ENCODE data around the gene RALGAPA1. TPM values are rescaled to one million over a fixed set of nuclear protein-coding genes. Genes with fewer than 3 reads are reported as not detected.

Gene RALGAPA1
- total RNA-seq, 1 donor from 2014 or later: 47.9 TPM

GRCh38 chr14:35525695-35526094 is 283.4 kb downstream of the RALGAPA1 start:
- no peaks in the 10 kb centered on the region for H3K9me3 Mint-ChIP-seq (ENCODE audit: unreplicated experiment)
- H3K27ac Mint-ChIP-seq (ENCODE audit: unreplicated experiment): no peak overlapping the region
- H3K4me3 Mint-ChIP-seq (ENCODE audit: unreplicated experiment): no peak overlapping the region
- TF ChIP-seq, protein P1, sequence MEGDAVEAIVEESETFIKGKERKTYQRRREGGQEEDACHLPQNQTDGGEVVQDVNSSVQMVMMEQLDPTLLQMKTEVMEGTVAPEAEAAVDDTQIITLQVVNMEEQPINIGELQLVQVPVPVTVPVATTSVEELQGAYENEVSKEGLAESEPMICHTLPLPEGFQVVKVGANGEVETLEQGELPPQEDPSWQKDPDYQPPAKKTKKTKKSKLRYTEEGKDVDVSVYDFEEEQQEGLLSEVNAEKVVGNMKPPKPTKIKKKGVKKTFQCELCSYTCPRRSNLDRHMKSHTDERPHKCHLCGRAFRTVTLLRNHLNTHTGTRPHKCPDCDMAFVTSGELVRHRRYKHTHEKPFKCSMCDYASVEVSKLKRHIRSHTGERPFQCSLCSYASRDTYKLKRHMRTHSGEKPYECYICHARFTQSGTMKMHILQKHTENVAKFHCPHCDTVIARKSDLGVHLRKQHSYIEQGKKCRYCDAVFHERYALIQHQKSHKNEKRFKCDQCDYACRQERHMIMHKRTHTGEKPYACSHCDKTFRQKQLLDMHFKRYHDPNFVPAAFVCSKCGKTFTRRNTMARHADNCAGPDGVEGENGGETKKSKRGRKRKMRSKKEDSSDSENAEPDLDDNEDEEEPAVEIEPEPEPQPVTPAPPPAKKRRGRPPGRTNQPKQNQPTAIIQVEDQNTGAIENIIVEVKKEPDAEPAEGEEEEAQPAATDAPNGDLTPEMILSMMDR (IDR thresholded peaks at IDR 0.05): no peak
- no peak for DNase-seq (ENCODE audit: extremely low spot score, unreplicated experiment)
- no peaks in the 10 kb centered on the region for H3K4me1 Mint-ChIP-seq (ENCODE audit: unreplicated experiment)
- peaks cover 62% of the 10 kb centered on the region for H3K27me3 Mint-ChIP-seq (ENCODE audit: unreplicated experiment)
- no peaks in the 10 kb centered on the region for H3K36me3 Mint-ChIP-seq (ENCODE audit: unreplicated experiment)

DNA sequence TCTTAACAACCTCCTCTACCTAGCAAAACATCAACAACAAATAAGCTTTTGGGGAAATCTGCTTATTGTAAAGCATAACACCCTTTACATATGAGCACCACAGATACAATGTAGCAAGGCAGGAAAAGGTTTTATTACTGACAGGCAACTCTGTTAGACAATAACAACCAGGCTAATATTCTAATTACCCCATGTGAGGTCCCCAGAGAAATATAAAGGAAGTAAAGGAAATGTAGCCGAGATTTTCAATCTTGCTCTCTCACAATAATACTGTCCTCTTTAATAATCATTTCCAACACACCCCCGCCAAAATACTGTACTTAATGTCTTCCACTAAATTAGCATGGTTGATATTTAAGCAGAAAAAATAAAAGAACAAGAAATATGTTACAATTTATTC is 289.1 kb downstream of the RALGAPA1 start:
- Mint-ChIP-seq H3K4me3 (ENCODE audit: unreplicated experiment) (no peak overlapping the region), H3K27me3 (ENCODE audit: unreplicated experiment) (peaks cover 40% of the 10 kb centered on the region), H3K27ac (ENCODE audit: unreplicated experiment) (no peak overlapping the region), H3K4me1 (ENCODE audit: unreplicated experiment) (no peaks in the 10 kb centered on the region), H3K9me3 (ENCODE audit: unreplicated experiment) (no peaks in the 10 kb centered on the region), H3K36me3 (ENCODE audit: unreplicated experiment) (no peaks in the 10 kb centered on the region)
- DNase-seq (ENCODE audit: extremely low spot score, unreplicated experiment): no peak
- TF ChIP-seq, protein P1 (IDR thresholded peaks at IDR 0.05): no peak

GRCh38 chr14:35515916-35516315 is 293.2 kb downstream of the RALGAPA1 start:
- TF ChIP-seq, protein P1 (IDR thresholded peaks at IDR 0.05): no peak
- no peaks in the 10 kb centered on the region for H3K36me3 Mint-ChIP-seq (ENCODE audit: unreplicated experiment)
- no peaks in the 10 kb centered on the region for H3K9me3 Mint-ChIP-seq (ENCODE audit: unreplicated experiment)
- peaks cover 29% of the 10 kb centered on the region for H3K27me3 Mint-ChIP-seq (ENCODE audit: unreplicated experiment)
- no peaks in the 10 kb centered on the region for H3K4me1 Mint-ChIP-seq (ENCODE audit: unreplicated experiment)
- no peak overlapping the region for H3K27ac Mint-ChIP-seq (ENCODE audit: unreplicated experiment)
- H3K4me3 Mint-ChIP-seq (ENCODE audit: unreplicated experiment): no peak overlapping the region
- no peak for DNase-seq (ENCODE audit: extremely low spot score, unreplicated experiment)

GRCh38 chr14:35512765-35513164 is 296.3 kb downstream of the RALGAPA1 start:
- Mint-ChIP-seq H3K4me3 (ENCODE audit: unreplicated experiment) (no peak overlapping the region), H3K27ac (ENCODE audit: unreplicated experiment) (no peak overlapping the region), H3K9me3 (ENCODE audit: unreplicated experiment) (no peaks in the 10 kb centered on the region), H3K27me3 (ENCODE audit: unreplicated experiment) (peaks cover 30% of the 10 kb centered on the region), H3K4me1 (ENCODE audit: unreplicated experiment) (no peaks in the 10 kb centered on the region), H3K36me3 (ENCODE audit: unreplicated experiment) (no peaks in the 10 kb centered on the region)
- DNase-seq (ENCODE audit: extremely low spot score, unreplicated experiment): no peak
- TF ChIP-seq, protein P1 (IDR thresholded peaks at IDR 0.05): no peak

DNA sequence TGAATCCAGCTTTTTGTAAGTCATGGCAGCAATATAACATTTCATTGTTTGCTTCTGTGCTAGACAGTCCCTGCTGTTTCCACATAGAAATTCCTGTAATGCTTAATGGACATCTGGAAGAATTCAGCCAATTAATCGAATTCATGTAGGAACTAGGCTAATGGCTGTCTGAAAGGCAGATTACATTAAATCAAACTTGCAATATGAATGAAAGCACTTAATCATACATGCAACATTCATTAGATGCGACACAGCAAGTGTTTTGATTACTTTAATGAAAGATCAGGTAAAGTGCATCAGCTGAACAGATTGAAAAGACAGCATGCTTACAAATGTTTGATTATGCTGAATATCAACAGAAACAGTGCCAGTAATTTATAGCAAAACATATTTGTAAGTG is 299.2 kb downstream of the RALGAPA1 start:
- Mint-ChIP-seq H3K27ac (ENCODE audit: unreplicated experiment) (no peak overlapping the region), H3K4me1 (ENCODE audit: unreplicated experiment) (no peaks in the 10 kb centered on the region), H3K9me3 (ENCODE audit: unreplicated experiment) (no peaks in the 10 kb centered on the region), H3K27me3 (ENCODE audit: unreplicated experiment) (peaks cover 31% of the 10 kb centered on the region), H3K36me3 (ENCODE audit: unreplicated experiment) (no peaks in the 10 kb centered on the region), H3K4me3 (ENCODE audit: unreplicated experiment) (no peak overlapping the region)
- TF ChIP-seq, protein P1 (IDR thresholded peaks at IDR 0.05): no peak
- DNase-seq (ENCODE audit: extremely low spot score, unreplicated experiment): no peak

Data from osteocyte (in vitro differentiated cells).